Endothelial cell of umbilical vein (primary cell): Measurements from ENCODE around the gene NAALAD2.
"Not testable (repeated sequence)": the region's sequence is repeated elsewhere in the genome, so short reads cannot be mapped to it uniquely, and the experiment has no call there.

Source experiments
- CTCF ChIP-seq, 2 donors: IDR thresholded peaks; 1 replicate in 1 of 2; 2 replicates in 1 of 2; pipeline ENCODE4 v1.5.1; 2011; ENCODE audit warnings: low read length in 2 of 2, mild to moderate bottlenecking in 2 of 2, moderate library complexity in 2 of 2, control low read depth in 1 of 2, inconsistent platforms in 1 of 2, low read depth in 1 of 2; ENCODE audit not compliant: insufficient read depth in 1 of 2; ENCODE audit errors: extremely low read depth in 1 of 2
- EZH2 ChIP-seq: IDR thresholded peaks from 2 replicates; pipeline ENCODE4 v1.6.1; 2012; ENCODE audit warnings: borderline replicate concordance, low read depth, mild to moderate bottlenecking, moderate library complexity, low read length, inconsistent platforms; ENCODE audit not compliant: severe bottlenecking
- FOS ChIP-seq: IDR thresholded peaks from 2 replicates; pipeline ENCODE4 v1.6.1; 2011; ENCODE audit warnings: mild to moderate bottlenecking, low read length, moderate library complexity, borderline replicate concordance; ENCODE audit not compliant: insufficient read depth
- GATA2 ChIP-seq: IDR thresholded peaks from 2 replicates; pipeline ENCODE4 v1.7.0; 2011; ENCODE audit warnings: low read depth, mild to moderate bottlenecking, moderate library complexity, mixed read lengths, low read length; ENCODE audit not compliant: insufficient read length, insufficient read depth
- JUN ChIP-seq: IDR thresholded peaks from 2 replicates; pipeline ENCODE4 v1.6.1; 2011; ENCODE audit warnings: borderline replicate concordance, low read depth; ENCODE audit not compliant: insufficient read length, insufficient read depth
- MYC ChIP-seq: IDR thresholded peaks from one replicate; pipeline ENCODE4 v1.6.1; 2011; ENCODE audit warnings: mild to moderate bottlenecking, low read depth, low read length
- POLR2A ChIP-seq: IDR thresholded peaks from 2 replicates; pipeline ENCODE4 v1.6.1; 2012; ENCODE audit warnings: low read depth, mild to moderate bottlenecking, control low read depth, low read length
- POLR2AphosphoS5 ChIP-seq: IDR thresholded peaks from 2 replicates; pipeline ENCODE4 v1.6.1; 2012; ENCODE audit warnings: low read depth, mild to moderate bottlenecking, control low read depth, low read length, moderate library complexity; ENCODE audit not compliant: insufficient read depth
- TF ChIP-seq, protein P1 (sequence below): IDR thresholded peaks from 2 replicates; pipeline ENCODE4 v1.6.1; 2011; ENCODE audit not compliant: insufficient read depth, insufficient read length

DNA sequence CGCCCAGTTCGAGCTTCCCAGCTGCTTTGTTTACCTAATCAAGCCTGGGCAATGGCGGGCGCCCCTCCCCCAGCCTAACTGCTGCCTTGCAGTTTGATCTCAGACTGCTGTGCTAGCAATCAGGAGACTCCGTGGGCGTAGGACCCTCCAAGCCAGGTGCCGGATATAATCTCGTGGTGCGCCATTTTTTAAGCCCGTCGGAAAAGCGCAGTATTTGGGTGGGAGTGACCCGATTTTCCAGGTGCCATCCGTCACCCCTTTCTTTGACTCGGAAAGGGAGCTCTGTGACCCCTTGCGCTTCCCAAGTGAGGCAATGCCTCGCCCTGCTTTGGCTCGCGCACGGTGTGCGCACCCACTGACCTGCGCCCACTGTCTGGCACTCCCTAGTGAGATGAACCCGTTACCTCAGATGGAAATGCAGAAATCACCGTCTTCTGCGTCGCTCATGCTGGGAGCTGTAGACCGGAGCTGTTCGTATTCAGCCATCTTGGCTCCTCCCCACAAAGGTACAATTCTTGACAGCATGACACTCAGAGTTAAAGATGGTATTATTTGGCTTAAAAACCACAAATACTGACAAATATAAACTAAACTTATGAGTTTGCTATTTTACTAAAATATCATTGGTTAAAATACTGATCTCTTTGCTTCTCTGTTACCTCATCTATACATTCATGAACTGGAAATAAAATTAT, 39.1 kb upstream of the NAALAD2 start:
- not testable (repeated sequence) for TF ChIP-seq GATA2; CTCF (IDR thresholded peaks at IDR 0.05; ENCODE audit: extremely low read depth in 1 of 2, insufficient read depth in 1 of 2, low read depth in 1 of 2, low read length in 2 of 2); POLR2AphosphoS5; FOS; JUN; POLR2A; MYC; EZH2
- TF ChIP-seq, protein P1, sequence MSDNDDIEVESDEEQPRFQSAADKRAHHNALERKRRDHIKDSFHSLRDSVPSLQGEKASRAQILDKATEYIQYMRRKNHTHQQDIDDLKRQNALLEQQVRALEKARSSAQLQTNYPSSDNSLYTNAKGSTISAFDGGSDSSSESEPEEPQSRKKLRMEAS = not testable (repeated sequence)
